ENCODE data around the gene FAM174B.

GRCh38 chr15:92637626-92638025 is 17.9 kb downstream of the FAM174B start:
- no peak for TF ChIP-seq CTCF (IDR thresholded peaks at IDR 0.05; ENCODE audit: low read length)
- no peak for TF ChIP-seq EZH2phosphoT487 (IDR thresholded peaks at IDR 0.05; ENCODE audit: low read length)

Measured in MM.1S (cell line).